ENCODE data around the gene SLC35G4.

GRCh38 chr18:11658019-11658418 is 48.6 kb downstream of the SLC35G4 start:
- TF ChIP-seq CTCF (conservative IDR thresholded peaks at IDR 0.05; ENCODE audit: low read length) (no peak), EZH2phosphoT487 (IDR thresholded peaks at IDR 0.05; ENCODE audit: borderline replicate concordance, low read depth, low read length) (no peak)

All from OCI-LY7 (cell line).